Nucleus accumbens (tissue), 56 donors: Measurements from ENCODE around the gene ST3GAL4.

Experiments used
- DNase-seq, 56 donors: peaks; one replicate each; lab custom pipeline; 2025; lab: John Stamatoyannopoulos, UW

The ST3GAL4 gene

DNA sequence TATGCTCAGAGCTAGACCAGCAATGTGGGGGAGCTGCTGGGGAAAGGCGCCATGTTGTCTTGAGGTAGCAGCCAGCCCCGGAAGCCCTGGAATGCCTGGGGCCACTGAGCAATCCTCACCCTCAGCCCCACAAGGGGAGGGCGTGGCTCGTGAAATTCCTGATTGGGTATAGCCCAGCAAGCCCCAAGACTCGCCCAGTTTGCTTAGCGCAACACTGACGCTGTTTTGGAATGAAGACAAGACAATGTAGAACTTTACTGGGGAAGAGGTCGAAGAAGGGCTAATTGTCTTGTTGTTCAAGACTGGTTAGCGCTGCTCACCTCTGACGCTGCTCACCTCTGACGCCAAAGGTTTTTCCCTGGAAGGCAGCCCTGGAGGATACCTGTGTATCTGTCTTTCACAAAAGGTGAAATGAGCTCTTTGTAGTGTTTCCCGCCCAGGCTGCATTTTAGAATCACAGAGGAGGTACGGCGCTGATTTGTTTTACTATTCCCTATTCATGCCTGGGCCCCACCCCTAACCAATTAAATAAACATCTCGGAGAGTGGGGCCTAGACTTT, 47.6 kb downstream of the ST3GAL4 start:
- no peak for DNase-seq

GRCh38 chr11:126403658-126404057, 48.2 kb downstream of the ST3GAL4 start:
- DNase-seq = no peak

GRCh38 chr11:126404367-126404766, 48.9 kb downstream of the ST3GAL4 start:
- no peak for DNase-seq

GRCh38 chr11:126405374-126405773, 49.9 kb downstream of the ST3GAL4 start:
- no peak for DNase-seq

DNA sequence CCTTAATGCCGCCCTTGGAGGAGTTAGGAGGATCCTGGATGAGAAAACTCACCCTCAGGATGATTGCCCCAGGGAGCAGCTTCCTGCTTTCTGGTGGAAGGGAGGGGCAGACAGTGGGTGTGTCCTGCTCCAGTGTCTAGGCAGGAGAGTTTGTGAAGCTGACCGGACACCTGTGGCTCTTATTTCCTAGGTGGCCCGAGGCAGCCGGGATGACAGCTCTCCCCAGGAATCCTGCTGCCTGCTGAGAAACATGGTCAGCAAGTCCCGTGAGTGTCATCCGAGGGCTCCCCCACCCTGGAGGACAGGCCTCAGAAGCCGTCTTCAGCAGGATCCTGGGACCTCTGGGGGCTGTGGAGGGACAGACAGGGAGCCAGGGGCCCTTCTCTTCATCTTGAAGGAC, 50.4 kb downstream of the ST3GAL4 start:
- no peak for DNase-seq

DNA sequence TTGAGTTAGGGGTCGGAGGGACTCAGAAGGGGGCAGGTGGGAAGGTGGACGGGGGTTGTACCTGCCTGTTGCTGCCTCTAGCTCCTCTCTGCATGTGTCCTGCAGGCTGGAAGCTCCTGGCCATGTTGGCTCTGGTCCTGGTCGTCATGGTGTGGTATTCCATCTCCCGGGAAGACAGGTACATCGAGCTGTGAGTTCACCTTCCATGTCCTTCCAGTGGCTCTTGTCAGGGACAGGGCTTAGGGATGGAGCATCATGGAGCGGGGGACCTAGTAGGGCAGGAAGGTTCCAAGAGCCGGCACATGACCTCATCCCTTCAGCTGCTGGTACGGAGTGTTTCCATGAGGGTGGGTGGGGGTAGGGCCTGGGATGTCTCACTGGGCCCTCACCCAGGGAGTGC, 50.9 kb downstream of the ST3GAL4 start:
- DNase-seq = peak in 4 of 56 donors; percentile 9 to 27 (median 22)

DNA sequence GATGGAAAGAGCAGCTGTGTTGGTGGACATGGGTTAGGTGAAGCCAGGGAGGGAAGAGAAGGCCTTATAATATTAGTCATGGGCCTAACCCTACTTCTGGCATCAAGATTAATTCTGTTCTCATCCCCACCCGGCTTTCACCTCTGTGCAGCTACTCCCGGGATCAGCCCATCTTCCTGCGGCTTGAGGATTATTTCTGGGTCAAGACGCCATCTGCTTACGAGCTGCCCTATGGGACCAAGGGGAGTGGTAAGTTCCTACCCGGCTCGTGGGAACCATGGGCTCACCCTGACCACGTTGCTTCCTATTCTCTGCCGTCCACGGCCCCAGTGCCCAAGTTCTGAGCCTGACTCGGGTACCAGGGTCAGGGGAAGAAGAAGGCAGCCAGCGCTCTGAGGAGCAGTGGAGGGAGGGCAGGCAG, 51.6 kb downstream of the ST3GAL4 start:
- no peak for DNase-seq

DNA sequence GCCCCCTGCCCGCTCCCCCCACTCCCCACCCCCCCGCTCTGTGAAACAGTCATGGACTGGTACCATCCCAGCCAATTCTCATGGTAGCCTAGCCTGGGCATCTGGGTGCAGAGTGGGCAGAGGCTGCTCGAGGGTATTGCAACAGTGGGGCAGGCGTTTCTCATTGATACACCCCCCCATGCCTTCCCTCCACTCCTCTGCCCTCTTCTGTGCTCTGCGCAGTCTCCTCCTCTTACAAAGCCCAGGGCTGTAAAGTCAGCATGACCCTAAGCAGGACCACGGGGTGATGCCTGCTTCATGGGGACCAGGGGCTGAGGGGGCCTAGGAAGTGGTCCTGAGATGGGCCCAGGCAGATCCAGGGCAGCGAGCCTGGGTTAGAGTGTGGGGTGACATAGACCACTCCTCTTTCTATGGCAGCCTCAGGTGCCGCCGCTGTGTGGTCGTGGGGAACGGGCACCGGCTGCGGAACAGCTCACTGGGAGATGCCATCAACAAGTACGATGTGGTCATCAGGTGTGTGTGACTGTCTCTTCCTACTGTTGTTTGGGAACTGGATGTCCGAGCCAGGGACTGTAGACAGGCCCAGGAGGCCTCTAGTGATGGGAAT, 52.3 kb downstream of the ST3GAL4 start:
- DNase-seq = no peak

DNA sequence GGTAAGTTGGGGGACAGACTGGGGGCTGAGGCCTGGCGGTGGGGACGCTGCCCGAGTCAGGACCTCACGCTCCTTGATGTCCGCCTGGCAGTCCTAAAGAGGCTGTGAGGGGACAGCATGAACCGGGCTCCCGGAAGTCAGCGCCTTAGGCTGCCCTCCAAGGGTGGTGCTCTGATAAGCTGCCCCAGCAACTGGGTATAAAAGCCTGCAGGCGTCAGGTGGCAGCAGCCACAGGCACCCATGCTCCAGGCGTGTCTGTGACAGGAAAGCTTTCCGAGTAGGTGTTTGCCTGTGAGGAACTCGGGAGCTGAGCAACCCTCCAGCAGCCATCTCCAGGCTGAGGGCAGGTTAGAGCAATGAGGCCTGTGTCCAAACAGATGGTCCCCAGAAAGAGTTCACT, 53.0 kb downstream of the ST3GAL4 start:
- DNase-seq = no peak

GRCh38 chr11:126408901-126409619, 53.6 kb downstream of the ST3GAL4 start:
- no peak for DNase-seq

DNA sequence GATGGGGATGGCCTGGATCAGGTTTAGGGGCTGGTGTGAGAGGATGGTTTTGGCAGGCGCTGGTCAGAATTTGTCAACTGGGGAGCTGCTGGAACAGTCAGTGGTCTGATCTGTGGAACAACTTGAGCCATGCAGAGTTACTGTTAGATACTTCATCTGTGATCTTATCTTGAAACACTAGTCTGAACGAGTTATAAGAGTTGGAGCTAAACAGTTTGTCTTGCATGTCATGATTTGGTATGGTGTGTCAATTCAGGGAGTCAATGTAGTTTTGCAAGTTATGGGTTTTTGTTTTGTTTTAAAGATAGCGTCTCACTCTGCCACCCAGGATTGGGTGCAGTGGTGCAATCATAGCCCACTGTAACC, 54.1 kb downstream of the ST3GAL4 start:
- no peak for DNase-seq

DNA sequence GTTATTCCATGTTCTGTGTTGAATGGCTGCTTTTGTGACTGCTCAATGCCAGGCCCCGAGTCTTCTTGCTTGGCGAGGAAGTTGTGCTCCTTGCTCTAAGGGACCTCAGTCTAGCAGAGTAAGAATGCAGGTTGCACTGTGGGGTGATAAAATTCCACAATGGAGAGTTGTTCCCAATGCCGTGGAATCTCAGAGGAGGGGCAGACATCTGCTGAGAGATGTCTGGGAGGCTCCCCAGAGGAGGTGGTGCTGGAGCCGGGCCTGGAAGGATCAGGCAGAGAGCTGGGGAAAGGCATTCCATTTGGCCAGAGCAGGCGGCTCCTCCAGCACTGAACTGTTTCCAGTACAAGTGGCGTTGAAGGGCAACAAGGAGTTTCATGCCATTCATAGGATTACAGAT, 55.2 kb downstream of the ST3GAL4 start:
- DNase-seq = no peak

DNA sequence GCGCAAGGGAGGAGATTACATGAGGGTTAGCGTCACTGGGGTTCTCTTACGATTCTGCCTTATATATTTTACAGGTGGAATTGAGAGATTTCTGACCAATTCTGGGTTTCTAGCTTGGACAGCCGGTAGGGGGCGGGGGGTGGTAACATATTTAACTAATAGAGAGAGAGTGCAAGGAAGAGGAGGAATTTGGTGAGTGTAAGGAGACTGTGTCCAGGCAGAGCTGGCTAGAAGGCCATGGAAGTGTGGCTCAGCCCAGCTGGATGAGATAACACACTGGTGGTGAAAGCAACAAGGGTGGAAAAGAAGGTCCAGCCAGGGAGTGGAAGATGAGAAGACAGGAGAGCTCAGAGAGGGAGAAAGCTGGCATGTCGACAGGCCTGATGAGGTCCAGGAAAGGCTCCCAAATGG, 56.5 kb downstream of the ST3GAL4 start:
- DNase-seq = no peak

- DNase-seq = no peak
Observed at GRCh38 chr11:126413426-126413825, 57.9 kb downstream of the ST3GAL4 start.

- DNase-seq = no peak
Observed at GRCh38 chr11:126413843-126414405, 58.4 kb downstream of the ST3GAL4 start.

DNA sequence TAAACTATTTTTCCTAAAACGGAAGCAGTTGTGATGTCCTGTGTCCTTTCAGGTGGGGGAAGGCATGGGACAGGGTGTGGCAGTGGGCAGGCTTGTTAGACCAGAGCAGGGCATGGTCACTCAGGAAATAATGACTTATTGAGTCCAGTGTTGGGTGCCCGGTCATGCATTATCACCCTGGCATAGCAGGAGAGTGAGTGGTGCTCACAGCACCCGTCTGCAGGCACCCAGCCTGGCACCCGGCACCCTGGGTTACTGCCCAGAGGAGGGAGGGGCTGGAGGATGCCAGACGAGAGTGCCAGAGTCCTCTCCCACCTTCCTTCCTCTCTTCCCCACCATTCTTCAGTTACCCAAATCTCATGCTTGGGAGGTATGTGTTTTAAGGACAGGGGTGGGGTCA, 59.1 kb downstream of the ST3GAL4 start:
- DNase-seq = peak in 10 of 56 donors; percentile 12 to 48 (median 30)

- DNase-seq = peak in 50 of 56 donors; percentile 11 to 81 (median 56)
Observed at GRCh38 chr11:126415128-126415527, 59.6 kb downstream of the ST3GAL4 start.

GRCh38 chr11:126415669-126416420, 60.4 kb downstream of the ST3GAL4 start:
- peak in 45 of 56 donors; percentile 18 to 70 (median 49) for DNase-seq

DNA sequence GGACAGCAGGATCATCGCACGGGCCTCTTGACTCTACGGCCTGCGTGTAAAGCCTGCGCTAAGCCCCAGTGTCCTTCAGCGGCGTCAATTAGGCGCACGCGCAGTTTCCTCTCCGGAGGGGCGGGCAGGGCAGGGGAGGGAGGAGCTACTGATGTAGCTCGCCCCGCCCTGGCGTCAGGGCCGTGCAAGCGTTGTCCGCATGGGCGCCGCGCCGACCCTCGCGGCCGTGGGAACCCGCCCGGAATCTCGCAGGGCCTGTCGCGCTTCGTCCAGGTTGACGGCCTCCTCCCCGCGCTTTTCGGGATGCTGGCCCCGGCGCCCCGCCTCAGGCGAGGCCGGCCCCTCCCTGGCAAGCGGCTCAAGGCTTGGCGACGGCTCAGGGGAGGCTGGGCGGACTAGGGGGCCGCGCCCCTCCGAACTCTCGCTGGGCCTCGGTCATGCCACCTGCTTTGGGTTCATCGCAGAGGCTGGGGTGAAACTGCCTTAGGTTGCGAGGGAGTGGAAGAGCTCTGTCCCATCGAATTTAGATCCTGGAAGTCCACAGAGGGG, 61.1 kb downstream of the ST3GAL4 start:
- DNase-seq = peak in 55 of 56 donors; percentile 33 to 91 (median 80)

DNA sequence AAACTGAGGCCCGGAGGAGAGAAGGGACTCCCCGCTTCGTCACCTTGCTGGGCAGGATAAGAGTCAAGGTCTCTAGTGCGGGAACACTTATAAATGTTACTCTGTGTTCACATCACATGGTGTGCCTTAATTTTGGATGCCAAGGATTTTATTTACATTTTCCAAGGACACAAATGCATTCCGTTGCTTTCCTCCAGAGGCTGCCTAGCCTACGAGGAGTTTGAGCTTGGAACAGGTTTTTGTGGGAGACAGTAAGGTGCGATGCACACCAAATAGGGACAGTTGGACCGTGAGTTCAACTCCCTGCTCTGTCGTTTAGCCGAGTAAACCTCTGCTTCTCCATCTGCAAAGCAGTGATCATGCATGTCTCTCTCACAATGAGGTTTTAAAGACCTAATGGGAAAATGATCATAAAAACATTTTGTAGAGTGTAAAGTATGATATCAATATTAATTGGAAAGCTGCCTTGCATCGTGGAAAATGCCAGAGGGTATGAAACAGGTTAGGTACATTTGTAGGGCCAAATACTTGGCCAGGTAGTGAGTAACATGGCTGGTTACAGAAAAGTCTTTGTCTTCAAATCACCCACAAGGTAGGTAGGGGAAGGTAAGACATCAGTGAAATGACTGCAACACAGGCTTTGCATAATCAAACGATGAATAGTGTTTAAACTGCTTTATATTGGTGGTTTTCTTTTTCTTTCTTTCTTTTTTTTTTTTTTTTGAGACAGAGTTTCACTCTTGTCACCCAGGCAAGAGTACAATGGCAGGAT, 61.8 kb downstream of the ST3GAL4 start:
- no peak for DNase-seq
